Measurements from ENCODE around the gene MAGOH. TPM values are rescaled to one million over a fixed set of nuclear protein-coding genes. Genes with fewer than 3 reads are reported as not detected.
"Not testable (repeated sequence)": the region's sequence is repeated elsewhere in the genome, so short reads cannot be mapped to it uniquely, and the experiment has no call there.

The MAGOH gene
- total RNA-seq, 2 donors from 2014 or later, result 49.6 to 83.9 TPM

- no peaks in the 10 kb centered on the region for H3K27me3 Mint-ChIP-seq
- peak within 1 kb of the TSS; percentile 99 for H3K4me3 Mint-ChIP-seq
- H3K4me1 Mint-ChIP-seq, result peaks cover 10% of the 10 kb centered on the region
- peak within 1 kb of the TSS; percentile 100 for H3K27ac Mint-ChIP-seq
- peak; percentile 100 for ATAC-seq (replicated peaks)
- H3K36me3 Mint-ChIP-seq (ENCODE audit: low read depth), result peaks cover 29% of the 10 kb centered on the region
- no peaks in the 10 kb centered on the region for H3K9me3 Mint-ChIP-seq
These were observed 41.6 kb downstream of the MAGOH start, which contains the start of gene CPT2 for GRCh38 chr1:53196485-53197290. TSS of gene CPT2 (plus strand) at chr1:53196824. CDS start at chr1:53196944, 120 bp downstream.

- Mint-ChIP-seq H3K36me3 (ENCODE audit: low read depth) (peaks cover 23% of the 10 kb centered on the region), H3K9me3 (no peaks in the 10 kb centered on the region), H3K27ac (peak overlapping the region; percentile 100), H3K27me3 (no peaks in the 10 kb centered on the region), H3K4me1 (peaks cover 10% of the 10 kb centered on the region), H3K4me3 (peak overlapping the region; percentile 99)
- ATAC-seq (replicated peaks), result peak; percentile 23
These were observed 42.3 kb downstream of the MAGOH start for GRCh38 chr1:53196017-53196484.

GRCh38 chr1:53195246-53196016, 42.9 kb downstream of the MAGOH start:
- Mint-ChIP-seq H3K4me3 (peak overlapping the region; percentile 99), H3K9me3 (no peaks in the 10 kb centered on the region), H3K4me1 (peaks cover 10% of the 10 kb centered on the region), H3K27ac (peak overlapping the region; percentile 100), H3K36me3 (ENCODE audit: low read depth) (peaks cover 17% of the 10 kb centered on the region), H3K27me3 (no peaks in the 10 kb centered on the region)
- ATAC-seq (replicated peaks), result no peak

GRCh38 chr1:53190210-53190611, 48.1 kb downstream of the MAGOH start:
- Mint-ChIP-seq H3K4me1 (no peaks in the 10 kb centered on the region), H3K9me3 (no peaks in the 10 kb centered on the region), H3K27ac (no peak overlapping the region), H3K36me3 (ENCODE audit: low read depth) (no peaks in the 10 kb centered on the region), H3K27me3 (peaks cover 9% of the 10 kb centered on the region), H3K4me3 (no peak overlapping the region)
- no peak for ATAC-seq (replicated peaks)

- Mint-ChIP-seq H3K36me3 (ENCODE audit: low read depth) (no peaks in the 10 kb centered on the region), H3K9me3 (no peaks in the 10 kb centered on the region), H3K4me1 (no peaks in the 10 kb centered on the region), H3K27ac (no peak overlapping the region), H3K27me3 (peaks cover 9% of the 10 kb centered on the region), H3K4me3 (no peak overlapping the region)
- no peak for ATAC-seq (replicated peaks)
These were observed 49.3 kb downstream of the MAGOH start for GRCh38 chr1:53189061-53189460.

GRCh38 chr1:53188099-53188498, 50.2 kb downstream of the MAGOH start:
- no peaks in the 10 kb centered on the region for H3K9me3 Mint-ChIP-seq
- no peak overlapping the region for H3K4me3 Mint-ChIP-seq
- H3K27ac Mint-ChIP-seq, result no peak overlapping the region
- H3K4me1 Mint-ChIP-seq, result no peaks in the 10 kb centered on the region
- peak; percentile 35 for ATAC-seq (replicated peaks)
- no peaks in the 10 kb centered on the region for H3K36me3 Mint-ChIP-seq (ENCODE audit: low read depth)
- peaks cover 9% of the 10 kb centered on the region for H3K27me3 Mint-ChIP-seq

GRCh38 chr1:53187401-53187800, 50.9 kb downstream of the MAGOH start:
- Mint-ChIP-seq H3K36me3 (ENCODE audit: low read depth) (no peaks in the 10 kb centered on the region), H3K27ac (no peak overlapping the region), H3K4me3 (no peak overlapping the region), H3K4me1 (no peaks in the 10 kb centered on the region), H3K27me3 (peaks cover 9% of the 10 kb centered on the region), H3K9me3 (no peaks in the 10 kb centered on the region)
- ATAC-seq (replicated peaks), result no peak

- Mint-ChIP-seq H3K4me1 (no peaks in the 10 kb centered on the region), H3K27me3 (peaks cover 9% of the 10 kb centered on the region), H3K4me3 (no peak overlapping the region), H3K27ac (no peak overlapping the region), H3K9me3 (no peaks in the 10 kb centered on the region), H3K36me3 (ENCODE audit: low read depth) (no peaks in the 10 kb centered on the region)
- ATAC-seq (replicated peaks), result no peak
These were observed 51.8 kb downstream of the MAGOH start for GRCh38 chr1:53186533-53186932.

- not testable (repeated sequence) for H3K4me1 Mint-ChIP-seq; H3K9me3 Mint-ChIP-seq; ATAC-seq (replicated peaks); H3K4me3 Mint-ChIP-seq; H3K27ac Mint-ChIP-seq; H3K27me3 Mint-ChIP-seq; H3K36me3 Mint-ChIP-seq (ENCODE audit: low read depth)
These were observed 52.4 kb downstream of the MAGOH start for GRCh38 chr1:53185955-53186297.

- peaks cover 5% of the 10 kb centered on the region for H3K27me3 Mint-ChIP-seq
- H3K4me3 Mint-ChIP-seq, result no peak overlapping the region
- ATAC-seq (replicated peaks), result no peak
- H3K9me3 Mint-ChIP-seq, result no peaks in the 10 kb centered on the region
- H3K36me3 Mint-ChIP-seq (ENCODE audit: low read depth), result no peaks in the 10 kb centered on the region
- no peak overlapping the region for H3K27ac Mint-ChIP-seq
- no peaks in the 10 kb centered on the region for H3K4me1 Mint-ChIP-seq
These were observed 55.0 kb downstream of the MAGOH start for GRCh38 chr1:53183095-53183990.

GRCh38 chr1:53182716-53183094, 55.6 kb downstream of the MAGOH start:
- H3K27ac Mint-ChIP-seq, result no peak overlapping the region
- H3K27me3 Mint-ChIP-seq, result peaks cover 6% of the 10 kb centered on the region
- no peaks in the 10 kb centered on the region for H3K9me3 Mint-ChIP-seq
- H3K36me3 Mint-ChIP-seq (ENCODE audit: low read depth), result no peaks in the 10 kb centered on the region
- no peak for ATAC-seq (replicated peaks)
- no peaks in the 10 kb centered on the region for H3K4me1 Mint-ChIP-seq
- no peak overlapping the region for H3K4me3 Mint-ChIP-seq

GRCh38 chr1:53182111-53182593, 56.2 kb downstream of the MAGOH start:
- no peaks in the 10 kb centered on the region for H3K9me3 Mint-ChIP-seq
- peak; percentile 84 for ATAC-seq (replicated peaks)
- H3K36me3 Mint-ChIP-seq (ENCODE audit: low read depth), result no peaks in the 10 kb centered on the region
- no peak overlapping the region for H3K4me3 Mint-ChIP-seq
- no peak overlapping the region for H3K27ac Mint-ChIP-seq
- peaks cover 11% of the 10 kb centered on the region for H3K27me3 Mint-ChIP-seq
- peaks cover 3% of the 10 kb centered on the region for H3K4me1 Mint-ChIP-seq

GRCh38 chr1:53180951-53181350, 57.4 kb downstream of the MAGOH start:
- H3K36me3 Mint-ChIP-seq (ENCODE audit: low read depth), result no peaks in the 10 kb centered on the region
- peaks cover 3% of the 10 kb centered on the region for H3K4me1 Mint-ChIP-seq
- no peaks in the 10 kb centered on the region for H3K9me3 Mint-ChIP-seq
- no peak overlapping the region for H3K27ac Mint-ChIP-seq
- peaks cover 13% of the 10 kb centered on the region for H3K27me3 Mint-ChIP-seq
- ATAC-seq (replicated peaks), result no peak
- H3K4me3 Mint-ChIP-seq, result no peak overlapping the region

GRCh38 chr1:53180226-53180625, 58.1 kb downstream of the MAGOH start:
- H3K27me3 Mint-ChIP-seq, result peaks cover 20% of the 10 kb centered on the region
- H3K27ac Mint-ChIP-seq, result no peak overlapping the region
- ATAC-seq (replicated peaks), result no peak
- no peak overlapping the region for H3K4me3 Mint-ChIP-seq
- H3K9me3 Mint-ChIP-seq, result no peaks in the 10 kb centered on the region
- peaks cover 3% of the 10 kb centered on the region for H3K4me1 Mint-ChIP-seq
- no peaks in the 10 kb centered on the region for H3K36me3 Mint-ChIP-seq (ENCODE audit: low read depth)

Measured in activated T-helper 17 cell treated with anti-CD3 and anti-CD28 coated beads, Interleukin-2, amount 50 U/mL, for 72 hours (primary cell).